Hematopoietic multipotent progenitor cell (in vitro differentiated cells): Measurements from ENCODE around the gene FSTL4. TPM values are rescaled to one million over a fixed set of nuclear protein-coding genes. Genes with fewer than 3 reads are reported as not detected.

Experiments used
- DNase-seq, 3 donors: peaks; one replicate each; pipeline ENCODE4 v3.0.0-alpha.2; 2011 to 2015; ENCODE audit warnings: low read depth in 2 of 3, low spot score in 2 of 3
- total RNA-seq: library from RNA; depleted of rRNA; stranded (reverse); fragments of >200 nt; gene quantifications from one replicate; pipeline ENCODE4 v1.2.3, GENCODE V29; 2012

Gene FSTL4
- total RNA-seq, 1 donor, result under 0.01 TPM

DNA sequence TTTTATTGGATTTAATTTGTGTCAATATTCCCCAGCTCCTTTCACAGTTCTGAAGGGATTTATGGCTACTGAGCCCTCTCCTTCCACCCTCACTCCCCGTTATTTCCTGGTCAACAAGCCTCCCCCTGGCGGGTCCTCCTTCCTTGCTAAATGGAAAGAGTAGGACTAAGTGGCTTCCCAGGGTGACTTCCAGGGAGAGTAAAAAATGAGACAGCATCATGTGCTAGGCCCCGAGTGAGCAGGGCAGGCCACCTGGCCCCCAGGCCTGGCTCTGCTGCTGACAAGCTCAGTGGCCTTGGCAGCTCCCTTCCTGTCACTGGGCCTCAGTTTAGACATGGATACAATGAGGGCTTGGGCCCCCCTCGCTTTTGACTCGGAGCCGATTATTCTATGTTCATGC is 359.3 kb downstream of the FSTL4 start:
- no peak for DNase-seq

DNA sequence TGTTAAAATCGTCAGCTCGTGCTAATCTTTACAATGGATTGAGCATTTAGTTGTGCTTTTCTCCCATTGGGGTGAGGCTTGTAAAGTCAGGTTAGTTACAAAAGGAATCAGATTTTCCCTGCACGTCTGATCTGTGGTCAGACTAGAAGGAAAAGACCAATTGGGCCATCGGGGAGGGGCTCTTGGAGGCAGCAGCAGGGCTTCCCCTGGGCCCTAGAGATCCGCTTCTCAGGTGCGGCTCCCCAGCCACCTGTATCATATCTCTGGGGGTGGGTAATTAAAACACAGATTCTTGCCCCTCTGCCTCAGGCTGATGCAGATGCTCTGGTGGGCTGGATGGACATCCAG is 360.2 kb downstream of the FSTL4 start:
- no peak for DNase-seq

DNA sequence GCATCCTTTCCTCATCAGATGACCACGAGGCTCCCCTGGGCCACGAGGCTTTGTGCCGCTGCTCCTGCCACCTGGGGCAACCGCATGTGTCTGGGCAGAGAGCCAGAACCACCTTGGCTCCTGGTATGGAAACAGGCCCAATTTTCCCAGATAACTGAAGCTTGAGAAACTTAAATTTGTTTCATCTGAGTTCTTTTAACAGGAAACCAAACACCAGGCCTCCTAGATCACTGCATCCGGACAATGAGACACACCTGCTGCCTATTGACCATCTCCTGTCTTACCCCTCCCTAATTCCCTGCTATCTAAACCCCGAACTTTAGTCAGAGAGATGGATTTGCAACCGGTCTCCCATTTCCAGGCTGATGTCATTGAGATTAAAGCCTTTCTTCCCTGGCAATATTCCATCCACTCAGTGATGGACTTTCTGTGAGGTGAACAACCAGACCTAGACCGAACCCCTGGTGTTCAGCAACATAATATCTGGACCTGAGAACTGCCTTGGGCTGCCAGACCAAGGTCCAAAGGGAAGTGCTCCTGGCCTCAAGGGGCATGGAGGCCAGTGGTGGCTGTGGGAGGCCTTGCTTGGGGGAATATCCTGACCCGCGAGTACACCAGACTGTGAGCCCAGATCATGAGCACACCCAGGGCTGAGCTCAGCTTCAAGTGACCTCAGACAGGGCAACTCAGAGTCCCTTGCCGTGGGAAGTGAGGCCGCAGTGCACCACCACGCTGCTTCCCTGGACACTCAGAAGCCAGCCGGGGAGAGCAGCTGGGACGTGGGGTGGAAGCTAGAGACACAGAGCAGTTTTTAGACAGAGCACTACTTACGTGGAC is 360.8 kb downstream of the FSTL4 start:
- no peak for DNase-seq

DNA sequence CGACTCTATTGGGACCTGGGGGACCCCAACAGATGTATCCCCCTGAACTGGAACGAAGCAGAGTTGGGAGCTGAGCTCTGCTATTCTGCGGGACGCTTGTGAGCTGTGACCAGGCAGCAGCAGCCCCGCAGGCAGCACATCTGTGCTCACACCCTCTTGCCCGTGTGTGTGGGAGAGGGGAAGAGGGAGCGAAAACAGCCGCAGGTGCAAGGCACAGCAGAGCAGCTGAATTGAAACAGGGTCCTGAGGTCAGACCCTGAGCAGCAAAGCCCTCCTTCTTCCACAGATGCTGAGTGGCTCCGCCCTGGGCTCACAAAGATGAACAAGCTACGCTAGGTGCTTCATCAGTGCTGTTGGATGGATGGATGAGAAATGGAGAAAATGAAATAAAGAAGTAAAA is 361.8 kb downstream of the FSTL4 start:
- no peak for DNase-seq

DNA sequence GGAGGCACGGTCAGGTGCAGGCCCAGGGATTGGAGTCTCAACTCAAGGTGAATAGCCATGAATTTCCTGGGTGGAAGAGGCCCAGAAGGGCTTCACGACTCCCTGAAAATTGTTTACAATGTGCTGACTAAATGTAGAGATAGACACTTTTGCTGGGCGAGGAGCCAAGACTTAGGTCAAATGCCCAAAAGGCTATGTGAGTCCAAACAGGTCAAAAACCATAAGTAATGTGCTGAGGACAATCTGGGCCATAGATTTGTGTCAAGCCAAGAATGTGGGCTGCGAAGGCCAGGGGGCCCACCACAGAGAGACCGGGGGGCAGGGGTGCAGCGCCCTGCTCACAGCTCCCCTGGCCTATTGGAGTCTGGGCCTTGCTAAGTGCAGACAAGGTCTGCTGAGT is 362.7 kb downstream of the FSTL4 start:
- DNase-seq, result no peak

DNA sequence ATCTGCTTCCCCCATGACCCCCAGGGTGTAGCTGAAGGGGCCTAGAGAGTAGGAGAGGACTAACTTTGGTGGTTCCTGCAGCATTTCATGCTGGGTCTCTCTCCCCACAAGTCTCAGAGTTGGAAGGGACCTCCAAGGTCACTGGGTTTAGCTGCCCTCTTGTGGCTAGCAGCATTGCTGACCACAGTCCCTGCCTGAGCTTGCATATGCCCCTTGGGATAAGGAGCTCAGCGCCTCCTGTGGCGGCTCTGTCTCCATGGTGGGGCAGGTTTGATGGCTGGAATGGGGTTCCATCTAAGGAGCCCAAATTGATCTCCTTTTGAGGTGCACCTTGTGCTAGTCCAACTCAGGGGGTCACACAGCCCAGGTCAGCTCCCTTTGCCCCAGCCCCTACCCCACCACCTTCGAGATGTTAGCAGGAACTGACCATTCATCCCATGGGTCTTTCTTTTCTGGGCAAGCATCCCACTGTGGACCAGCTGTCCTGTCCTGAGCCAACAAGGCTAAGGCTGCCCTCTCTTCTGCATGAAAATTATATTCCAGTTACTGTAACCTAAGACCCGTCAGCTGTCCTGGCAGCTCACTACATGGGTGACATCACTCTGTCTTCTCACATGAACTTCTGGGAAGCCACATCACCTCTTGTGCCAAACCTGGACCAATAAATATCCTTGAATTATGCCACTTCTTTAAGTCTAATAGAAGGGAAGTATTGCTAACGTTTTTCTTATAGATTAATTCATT is 364.3 kb downstream of the FSTL4 start:
- peak in 1 of 3 donors; percentile 24 for DNase-seq

DNA sequence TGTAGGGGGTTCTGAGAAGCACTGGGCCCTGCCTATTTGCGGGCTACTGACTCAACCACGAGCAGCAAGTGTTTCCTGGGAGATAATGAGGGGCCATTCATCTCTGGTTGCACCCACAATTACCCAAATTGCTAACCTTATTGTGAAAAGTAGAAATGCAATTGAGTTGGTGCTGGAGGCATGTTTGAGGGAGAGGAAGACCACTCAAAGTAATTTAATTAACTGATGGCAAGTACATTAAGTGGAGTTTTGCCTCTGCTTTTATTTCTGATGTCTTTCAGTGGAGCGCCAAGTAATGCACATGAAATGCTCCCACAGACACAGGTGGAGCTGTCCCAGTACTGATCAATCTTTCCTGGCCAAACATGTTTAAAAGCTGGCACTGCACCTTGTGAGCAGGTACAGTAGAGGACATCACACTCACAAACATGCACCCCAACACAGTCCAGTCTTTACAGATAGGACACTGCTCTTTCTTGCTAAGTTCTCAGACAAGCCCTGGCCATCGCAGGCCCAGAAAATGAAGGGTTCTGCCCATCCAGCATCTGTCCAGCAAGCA is 365.1 kb downstream of the FSTL4 start:
- DNase-seq, result peak in 2 of 3 donors; percentile 28

DNA sequence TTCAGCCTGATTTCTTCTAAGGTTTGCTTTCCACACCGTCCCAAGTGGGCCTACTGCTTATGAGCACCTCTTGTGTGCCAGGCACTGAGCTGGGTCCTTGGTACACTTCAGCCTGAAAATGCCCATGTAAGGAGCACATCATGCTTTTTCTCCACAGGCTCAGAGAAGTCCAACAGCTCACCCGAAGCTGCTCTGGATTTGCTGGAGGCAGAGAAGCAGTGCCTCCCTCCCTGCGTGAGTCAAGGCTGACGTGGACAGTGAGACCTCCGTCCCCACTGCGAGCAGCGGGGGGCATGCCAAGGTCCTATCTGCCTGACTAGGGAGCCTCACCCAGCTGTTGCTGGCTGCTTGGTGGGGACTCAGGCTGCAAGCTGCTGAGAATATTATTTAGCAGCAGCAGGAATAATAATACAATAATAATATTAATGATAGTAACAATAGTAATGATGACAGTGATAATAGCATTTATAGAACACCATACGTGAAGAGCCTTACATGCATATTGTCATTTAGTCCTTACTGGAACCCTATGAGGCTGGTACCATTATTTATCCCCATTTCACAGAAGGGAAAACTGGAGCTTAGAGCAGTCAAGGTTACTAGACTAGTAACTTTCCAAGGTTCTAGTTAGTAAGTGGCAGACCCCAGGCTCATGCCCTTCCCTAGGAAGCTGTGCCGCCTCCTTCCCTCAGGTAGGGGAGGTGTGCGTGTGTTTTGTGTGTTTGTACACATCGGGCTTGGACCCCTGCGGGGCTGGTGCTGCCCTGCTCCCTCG is 365.8 kb downstream of the FSTL4 start:
- no peak for DNase-seq

DNA sequence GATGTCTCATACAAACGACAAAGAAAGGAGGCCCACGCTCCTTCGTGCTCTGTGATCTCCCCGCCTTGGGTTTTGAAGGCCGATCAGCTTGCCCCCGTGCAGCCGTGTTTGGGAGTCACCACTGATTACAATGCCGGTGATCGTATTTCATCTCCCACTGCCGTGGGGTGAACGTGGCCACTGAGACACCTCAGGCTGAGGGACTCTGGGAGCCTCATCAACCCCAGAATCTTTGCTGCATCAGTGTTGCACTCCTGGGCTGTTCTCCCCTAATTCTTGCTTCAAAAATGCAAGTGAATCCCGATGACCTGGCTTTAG is 366.3 kb downstream of the FSTL4 start:
- DNase-seq, result no peak

DNA sequence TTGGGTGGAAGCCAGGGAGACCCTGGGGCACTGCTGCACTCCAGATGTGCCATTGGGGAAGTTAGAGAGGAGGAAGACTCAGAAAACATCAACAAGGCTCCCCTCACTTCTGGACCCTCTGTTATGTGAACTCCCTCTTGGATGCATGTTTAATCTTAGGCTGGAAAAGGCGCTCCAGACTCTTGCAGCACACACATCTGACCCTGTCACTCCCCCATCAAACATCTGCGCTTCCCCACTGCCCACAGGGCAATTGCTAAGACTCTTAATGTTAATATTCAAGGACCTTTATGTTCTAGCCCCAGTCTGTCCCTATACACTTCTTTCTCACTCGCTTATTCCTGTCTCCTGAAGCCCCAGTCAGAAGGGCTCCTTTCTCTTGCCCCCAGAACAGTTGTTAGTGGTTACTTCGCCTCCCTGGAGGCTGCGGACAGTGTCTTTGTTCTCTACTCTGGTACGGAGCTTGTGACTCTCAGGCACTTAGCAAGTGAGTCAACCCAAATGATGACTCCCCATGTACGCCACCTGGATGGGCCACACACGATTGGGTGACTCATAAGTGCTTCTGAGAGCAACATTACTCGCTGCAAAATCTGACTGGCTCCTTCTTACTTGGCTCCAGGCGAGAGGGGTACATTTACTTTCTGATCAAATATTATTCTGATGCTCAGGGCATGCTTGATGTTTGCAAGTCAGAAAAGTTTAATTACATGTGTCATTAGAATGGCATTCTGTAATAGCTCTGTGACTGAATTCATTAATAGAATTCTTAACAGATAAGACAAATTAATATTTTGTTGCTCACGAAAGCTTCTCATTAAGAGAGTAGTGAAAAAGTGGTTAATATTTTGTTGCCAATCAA is 366.9 kb downstream of the FSTL4 start:
- DNase-seq, result peak in 1 of 3 donors; percentile 24

DNA sequence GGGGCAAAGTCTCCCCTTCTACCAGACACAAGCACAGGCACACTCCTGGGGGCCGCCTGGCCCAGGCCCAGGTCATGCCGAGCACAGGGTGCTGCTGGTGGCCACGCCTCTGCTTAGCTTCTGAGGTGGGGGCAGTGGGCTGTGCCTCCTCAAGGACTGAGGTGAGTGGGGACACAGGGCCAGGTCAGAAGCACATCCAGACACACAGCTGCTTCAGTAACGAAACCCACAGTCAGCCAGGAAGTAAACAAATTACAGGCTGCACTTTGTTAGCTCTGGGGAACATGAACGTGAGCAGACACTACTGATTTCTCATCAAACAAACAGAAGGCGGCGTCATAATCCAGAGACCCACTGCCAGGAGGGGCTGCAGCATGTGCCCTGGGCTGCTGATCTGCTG is 368.1 kb downstream of the FSTL4 start:
- no peak for DNase-seq

DNA sequence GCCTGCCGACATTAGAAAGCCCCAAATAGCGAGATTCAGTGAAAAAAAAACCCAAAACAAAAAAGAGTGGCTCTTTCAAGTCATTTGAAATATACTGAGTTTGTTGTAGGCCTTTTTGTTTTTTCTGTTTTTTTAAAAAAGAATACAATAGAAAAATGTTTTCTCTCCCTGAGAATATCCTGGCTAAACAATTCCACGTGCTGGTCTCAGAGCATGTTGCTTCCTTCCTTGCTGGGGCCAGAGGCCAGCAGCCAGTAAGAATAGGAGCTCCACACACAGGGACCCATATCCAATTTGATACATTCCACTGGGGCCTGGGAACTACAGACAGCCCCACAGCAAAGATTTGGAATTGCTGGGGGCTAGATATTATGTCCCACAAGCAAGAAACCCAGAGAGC is 369.1 kb downstream of the FSTL4 start:
- no peak for DNase-seq

DNA sequence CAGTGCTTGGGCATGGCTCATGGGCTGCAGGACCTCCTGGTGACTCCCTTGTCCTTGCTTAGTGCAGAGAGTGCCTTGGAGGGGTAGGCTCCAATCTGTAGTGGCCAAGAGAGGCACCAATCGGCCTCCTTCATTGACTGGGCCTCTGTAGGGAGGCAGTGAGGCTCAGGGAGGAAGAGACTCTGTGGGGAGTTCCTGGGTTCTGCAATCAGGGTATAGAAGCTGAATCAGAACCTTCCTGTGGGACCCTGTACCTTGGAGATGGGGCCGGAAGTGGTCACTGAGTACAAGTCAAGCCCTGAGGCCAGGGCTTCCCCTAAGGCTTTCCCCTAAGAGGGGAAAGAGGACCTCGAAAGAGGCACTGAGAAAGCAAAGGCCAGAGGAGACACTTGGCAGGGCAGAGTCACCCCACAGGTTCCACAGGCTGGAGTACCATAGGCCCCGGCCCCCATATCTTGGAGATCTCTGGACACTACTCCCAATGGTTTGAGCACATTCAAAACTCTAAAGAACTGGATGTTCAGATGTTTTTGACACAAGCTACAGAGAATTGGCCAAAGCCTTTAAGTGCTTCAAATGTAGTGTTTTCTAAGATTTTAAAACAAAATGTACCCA is 370.0 kb downstream of the FSTL4 start:
- DNase-seq, result no peak

DNA sequence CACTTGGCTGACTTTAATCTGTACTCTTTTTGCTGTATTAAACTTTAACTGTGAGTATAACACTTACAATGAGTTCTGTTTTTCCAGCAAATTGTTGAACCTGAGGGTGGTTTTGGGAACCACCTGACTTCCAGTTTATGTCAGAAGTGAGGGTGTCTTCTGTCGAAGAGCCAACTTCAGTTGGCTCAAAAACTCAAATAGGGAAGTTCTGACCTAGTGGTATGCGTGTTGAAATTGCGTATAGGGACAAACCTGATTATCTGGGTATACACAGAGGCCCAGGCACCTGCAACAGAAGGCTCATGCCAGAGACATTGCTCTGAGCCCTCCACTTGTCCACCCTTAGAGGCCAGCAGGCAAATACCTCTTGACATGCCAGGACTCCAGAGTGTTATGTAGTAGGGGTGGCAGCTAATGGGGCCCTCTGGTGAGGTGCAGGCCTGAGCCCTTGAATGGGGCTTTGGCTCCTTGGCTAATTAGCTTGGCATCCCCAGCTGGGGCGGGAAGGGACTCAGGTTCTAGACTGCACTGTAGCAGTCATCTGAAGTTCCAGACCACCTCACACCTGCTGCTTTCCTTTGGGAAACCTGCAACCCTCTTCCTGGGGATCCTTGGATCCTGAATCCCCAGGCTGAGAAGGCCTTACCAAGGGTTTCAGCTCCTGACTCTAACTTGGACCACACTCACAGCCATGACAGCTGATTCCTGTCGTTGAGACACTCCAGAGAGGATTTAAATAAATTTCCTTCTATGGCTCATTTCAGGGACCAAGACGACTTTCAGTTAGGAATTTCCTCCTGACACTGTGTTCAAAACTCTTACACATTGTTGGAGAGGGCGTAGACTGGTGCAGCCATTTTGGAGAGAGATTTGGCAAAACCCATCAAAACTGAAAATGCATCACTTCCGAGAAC is 370.9 kb downstream of the FSTL4 start:
- DNase-seq, result peak in 2 of 3 donors; percentile 36 to 67

DNA sequence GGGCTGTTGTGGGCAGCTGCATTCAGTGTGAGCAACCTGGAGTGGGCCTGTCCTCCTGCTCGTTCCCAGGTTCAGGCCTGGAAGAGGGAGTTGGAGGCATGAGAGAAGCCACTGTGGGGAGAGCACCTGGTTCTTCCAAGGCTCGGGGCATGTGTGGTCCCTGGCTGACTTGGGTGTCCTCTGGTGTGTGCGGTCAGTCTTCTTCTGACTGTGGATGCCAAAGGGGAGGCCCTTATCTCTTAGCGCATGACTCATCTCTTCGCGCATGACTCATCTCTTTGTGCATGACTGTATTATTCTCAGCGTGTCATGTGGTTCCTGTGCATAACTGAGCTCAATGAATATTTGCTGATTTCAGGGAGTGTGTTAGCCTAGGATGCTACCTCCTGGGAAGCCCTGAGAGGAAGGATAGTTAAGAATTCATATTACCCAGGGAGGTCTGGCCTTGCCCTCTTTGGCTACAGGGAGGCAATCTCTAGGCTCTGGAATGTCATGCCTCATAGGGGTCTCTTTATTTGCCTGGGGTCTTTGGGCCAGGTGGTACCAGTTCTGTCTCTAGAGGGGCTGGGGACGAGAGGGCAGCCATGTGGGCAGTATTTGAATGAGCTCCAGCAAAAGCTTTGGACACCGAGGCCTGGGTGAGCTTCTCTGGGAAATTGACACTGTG is 371.8 kb downstream of the FSTL4 start:
- peak in 2 of 3 donors; percentile 64 to 69 for DNase-seq

DNA sequence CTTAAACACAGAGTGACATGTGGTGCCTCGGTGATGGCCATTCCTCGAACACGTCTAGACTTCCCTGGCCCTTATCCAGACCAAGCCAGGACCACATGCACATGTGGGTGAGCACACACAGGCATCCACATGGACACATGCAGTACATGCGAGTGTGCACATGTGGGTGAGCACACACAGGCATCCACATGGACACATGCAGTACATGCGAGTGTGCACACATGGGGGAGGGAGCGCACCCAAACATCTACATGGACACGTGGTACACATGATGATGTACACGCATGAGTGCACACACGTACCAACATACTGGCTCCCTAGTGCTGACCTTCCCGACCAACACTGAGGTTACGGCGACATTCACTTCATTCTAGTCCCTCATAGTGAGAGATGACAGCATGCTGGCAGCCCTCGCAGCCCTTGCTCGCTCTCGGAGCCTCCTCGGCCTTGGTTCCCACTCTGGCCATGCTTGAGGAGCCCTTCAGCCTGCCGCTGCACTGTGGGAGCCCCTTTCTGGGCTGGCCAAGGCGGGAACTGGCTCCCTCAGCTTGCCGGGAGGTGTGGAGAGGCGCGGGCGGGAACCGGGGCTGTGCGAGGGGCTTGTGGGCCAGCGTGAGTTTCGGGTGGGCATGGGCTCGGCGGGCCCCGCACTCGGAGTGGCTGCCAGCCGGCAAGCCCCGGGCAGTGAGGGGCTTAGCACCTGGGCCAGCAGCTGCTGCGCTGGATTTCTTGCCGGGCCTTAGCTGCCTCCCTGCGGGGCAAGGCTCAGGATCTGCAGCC is 373.7 kb downstream of the FSTL4 start:
- DNase-seq, result no peak

DNA sequence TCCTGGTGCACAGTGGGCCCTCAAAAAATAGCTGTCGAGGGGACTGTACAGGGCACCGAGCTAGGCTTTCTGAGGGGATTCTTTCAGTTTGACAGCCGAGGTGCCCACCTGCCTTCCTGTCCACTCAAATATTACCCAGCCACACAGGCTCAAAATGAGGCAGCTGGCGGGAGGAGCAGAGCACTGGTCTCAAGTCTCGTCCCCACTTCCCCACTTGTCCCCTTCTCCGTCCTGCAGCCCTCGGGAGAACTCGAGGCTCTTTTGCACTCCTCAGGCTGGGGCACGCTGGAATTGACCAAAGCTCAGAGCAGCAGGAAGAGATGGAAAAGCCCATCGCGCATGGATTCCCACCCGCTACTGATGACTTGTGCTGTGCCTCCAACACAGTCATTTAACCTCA is 375.4 kb downstream of the FSTL4 start:
- DNase-seq, result no peak

DNA sequence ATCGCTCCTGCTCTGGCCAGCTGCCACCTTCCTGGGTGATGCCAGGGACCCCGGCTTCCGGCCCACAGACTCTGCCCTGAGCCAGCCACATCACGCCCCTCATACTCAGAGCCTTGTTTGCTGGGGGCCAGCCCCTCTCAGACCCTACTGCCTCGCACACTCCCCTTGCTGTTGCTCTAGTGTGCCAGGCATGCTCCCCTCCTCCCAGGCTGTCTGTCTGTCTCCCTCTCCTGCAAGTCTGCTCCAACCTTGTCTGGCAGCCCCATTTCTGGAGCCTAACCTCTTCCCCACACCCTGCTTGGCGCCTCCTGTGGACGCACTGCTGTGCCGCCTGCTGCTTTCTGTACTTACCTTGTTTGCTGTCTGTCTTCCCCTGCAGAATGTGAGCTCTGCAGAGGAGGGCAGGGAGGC is 375.8 kb downstream of the FSTL4 start:
- DNase-seq, result no peak
